CD4-positive, CD25-positive, alpha-beta regulatory T cell (primary cell): ENCODE results near the gene MTHFD1. TPM values are rescaled to one million over a fixed set of nuclear protein-coding genes. Genes with fewer than 3 reads are reported as not detected.
A peak's percentile ranks its signal among the peaks of the same experiment; 100 is the strongest.

ENCODE experiments used
- ATAC-seq, 2 donors: fragments of 150-1000 bp; cut with Tn5 transposase; one replicate each; pipeline ENCODE4 v1.10.0; 2021; ENCODE audit warnings: low read depth in 2 of 2, moderate number of reproducible peaks in 2 of 2, moderate library complexity in 1 of 2
- DNase-seq, 3 donors: peaks; one replicate each; pipeline versions ENCODE4 v3.0.0 to v3.0.0-alpha.2; 2012 to 2022; ENCODE audit warnings: mixed read lengths in 1 of 3
- H3K27ac ChIP-seq: one replicate; pipeline ENCODE4 v1.7.0; 2013; ENCODE audit warnings: mild to moderate bottlenecking, low read length; ENCODE audit not compliant: insufficient read depth, poor library complexity, severe bottlenecking
- H3K27me3 ChIP-seq: one replicate; pipeline ENCODE4 v1.7.0; 2013; ENCODE audit warnings: low read length; ENCODE audit not compliant: control insufficient read depth, insufficient read depth
- H3K36me3 ChIP-seq: one replicate; pipeline ENCODE4 v1.7.0; 2013; ENCODE audit warnings: mild to moderate bottlenecking, low read length, moderate library complexity; ENCODE audit not compliant: control insufficient read depth, insufficient read depth
- H3K4me1 ChIP-seq: 2 replicates; pipeline ENCODE4 v1.7.0; 2013; ENCODE audit warnings: mild to moderate bottlenecking, low read length; ENCODE audit not compliant: insufficient read depth, control insufficient read depth, poor library complexity, severe bottlenecking
- H3K4me3 ChIP-seq: one replicate; pipeline ENCODE4 v1.7.0; 2013; ENCODE audit warnings: low read depth, mild to moderate bottlenecking, low read length, moderate library complexity
- H3K9me3 ChIP-seq, 2 experiments: 1 replicate in 1 of 2; 2 replicates in 1 of 2; pipeline ENCODE4 v1.7.0; 2013; ENCODE audit warnings: low read length in 2 of 2, mild to moderate bottlenecking in 1 of 2, moderate library complexity in 1 of 2; ENCODE audit not compliant: control insufficient read depth in 2 of 2
- H3K27ac Mint-ChIP-seq, 3 donors: one replicate each; pipeline ENCODE4 v1.8.0; 2020 to 2022; ENCODE audit warnings: mild to moderate bottlenecking in 3 of 3, mixed read lengths in 3 of 3, moderate library complexity in 2 of 3
- H3K27me3 Mint-ChIP-seq: one replicate; pipeline ENCODE4 v1.8.0; 2022; ENCODE audit warnings: mild to moderate bottlenecking, mixed read lengths
- H3K36me3 Mint-ChIP-seq: one replicate; pipeline ENCODE4 v1.8.0; 2020; ENCODE audit warnings: mixed read lengths
- H3K4me1 Mint-ChIP-seq, 4 donors: one replicate each; pipeline ENCODE4 v1.8.0; 2020 to 2022; ENCODE audit warnings: mixed read lengths in 4 of 4, mild to moderate bottlenecking in 1 of 4
- H3K4me3 Mint-ChIP-seq, 4 donors: one replicate each; pipeline ENCODE4 v1.8.0; 2020 to 2022; ENCODE audit warnings: mild to moderate bottlenecking in 4 of 4, mixed read lengths in 4 of 4, moderate library complexity in 3 of 4
- H3K9me3 Mint-ChIP-seq, 7 donors: one replicate each; pipeline ENCODE4 v1.8.0; 2020 to 2022; ENCODE audit warnings: mixed read lengths in 7 of 7, mild to moderate bottlenecking in 3 of 7, moderate library complexity in 2 of 7
- polyA plus RNA-seq, 4 donors: library from polyadenylated mRNA; unstranded; fragments of 300-500 nt; fragmentation: Illumina TruSeq; gene quantifications; one replicate each; pipeline ENCODE4 v1.2.3, GENCODE V29; 2021
- total RNA-seq: library from RNA; stranded (reverse); gene quantifications from one replicate; pipeline ENCODE4 v1.2.3, GENCODE V29; 2022

Gene MTHFD1
- total and polyA plus RNA-seq, 5 donors from 2014 or later, result 38.7 to 60.4 (median 40.3) TPM

- no peak overlapping the region for H3K4me3 ChIP-seq
- H3K9me3 ChIP-seq, result no peaks in the 10 kb centered on the region
- H3K4me1 ChIP-seq, result peaks cover 19% of the 10 kb centered on the region
- H3K27me3 ChIP-seq, result no peaks in the 10 kb centered on the region
- H3K27ac Mint-ChIP-seq, result peak overlapping the region in 1 of 3 donors; percentile 62
- H3K36me3 ChIP-seq, result peaks cover 22% of the 10 kb centered on the region
- peaks cover 40% of the 10 kb centered on the region for H3K36me3 Mint-ChIP-seq
- H3K27me3 Mint-ChIP-seq, result no peaks in the 10 kb centered on the region
- ATAC-seq (no peak), DNase-seq (no peak)
- H3K9me3 Mint-ChIP-seq, result no peaks in the 10 kb centered on the region
- H3K4me3 Mint-ChIP-seq, result no peak overlapping the region
- H3K27ac ChIP-seq, result no peak overlapping the region
- H3K4me1 Mint-ChIP-seq, result peaks cover 16 to 40% (median 31%) of the 10 kb centered on the region in 4 donors
These were observed 54.3 kb downstream of the MTHFD1 start for GRCh38 chr14:64442300-64442988.

DNA sequence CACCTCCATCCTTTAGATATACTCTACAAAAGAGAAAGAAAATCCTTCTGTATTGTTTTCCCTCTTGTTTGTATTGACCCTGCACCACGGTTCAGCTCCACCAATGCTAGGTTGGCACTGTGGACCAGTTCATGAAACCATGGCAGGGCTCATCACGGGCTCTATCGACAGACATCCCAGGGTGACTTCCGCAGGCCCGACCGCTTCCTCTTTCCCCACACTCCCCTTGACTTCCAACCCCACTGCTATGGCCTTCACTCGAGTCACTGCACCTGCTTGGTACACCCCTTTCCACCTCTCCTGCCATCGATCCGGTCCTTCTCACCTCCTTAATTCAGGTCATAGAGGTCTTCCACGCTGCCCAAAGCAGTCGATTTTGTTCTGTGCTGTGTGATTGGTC lies 56.0 kb downstream of the MTHFD1 start:
- Histone ChIP-seq H3K27ac (no peak overlapping the region), H3K36me3 (peaks cover 21% of the 10 kb centered on the region)

DNA sequence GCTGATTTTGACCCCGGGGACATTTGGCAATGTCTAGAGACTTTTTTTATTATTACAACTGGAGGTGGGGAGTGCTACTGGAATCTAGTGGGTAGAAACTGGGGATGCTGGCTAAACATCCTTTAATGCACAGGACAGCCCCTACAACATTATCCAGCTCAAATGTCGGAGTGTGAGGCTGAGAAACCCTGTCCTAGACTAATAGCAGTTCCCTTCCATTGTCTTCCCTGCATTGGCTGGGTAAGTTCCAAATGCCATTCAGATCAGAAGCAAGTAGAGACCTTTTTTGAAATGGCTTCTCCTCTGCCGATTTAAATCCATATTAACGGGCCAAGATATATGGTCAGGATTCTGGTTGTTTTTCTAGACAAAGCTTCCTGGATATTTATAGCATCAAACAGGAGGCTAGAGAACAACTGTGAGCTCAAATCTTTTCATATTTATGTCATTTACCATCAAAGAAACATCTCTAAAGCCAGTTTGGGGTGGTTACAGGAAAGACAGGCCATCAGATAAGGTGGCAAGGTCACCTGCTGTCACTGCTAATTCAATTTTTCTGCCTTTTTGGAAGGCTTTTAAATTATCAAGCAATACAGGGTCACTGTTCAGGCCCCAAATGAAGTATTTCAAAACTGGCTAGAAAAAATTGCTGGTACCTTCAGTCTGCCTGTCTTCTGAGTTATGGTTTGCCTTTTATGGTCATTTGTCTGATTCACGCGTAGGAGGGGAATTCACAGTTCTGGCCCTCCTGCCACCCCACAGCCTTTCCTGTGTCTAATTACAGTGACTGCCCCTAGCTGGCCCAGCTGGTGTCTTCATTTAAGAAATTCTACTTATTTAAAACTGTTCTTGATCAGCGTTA lies 57.1 kb downstream of the MTHFD1 start:
- Mint-ChIP-seq H3K27ac (peak overlapping the region; percentile 84 to 92 (median 86)), H3K4me1 (peaks cover 14 to 43% (median 28%) of the 10 kb centered on the region in 4 donors), H3K9me3 (no peaks in the 10 kb centered on the region), H3K27me3 (no peaks in the 10 kb centered on the region), H3K4me3 (peak overlapping the region in 3 of 4 donors; percentile 45 to 47 (median 45)), H3K36me3 (peaks cover 30% of the 10 kb centered on the region)
- Histone ChIP-seq H3K27me3 (no peaks in the 10 kb centered on the region), H3K4me3 (peak overlapping the region; percentile 57), H3K9me3 (no peaks in the 10 kb centered on the region), H3K4me1 (peaks cover 19% of the 10 kb centered on the region), H3K27ac (peak overlapping the region; percentile 78), H3K36me3 (peaks cover 22% of the 10 kb centered on the region)
- DNase-seq (peak; percentile 16 to 57 (median 17)), ATAC-seq (peak; percentile 77 to 78)

More for the DNA sequence above, 56.0 kb downstream of the MTHFD1 start:
- no peaks in the 10 kb centered on the region for H3K9me3 Mint-ChIP-seq
- H3K4me1 Mint-ChIP-seq, result peaks cover 14 to 42% (median 28%) of the 10 kb centered on the region in 4 donors
- ATAC-seq, result no peak
- peaks cover 19% of the 10 kb centered on the region for H3K4me1 ChIP-seq
- no peak for DNase-seq
- no peak overlapping the region for H3K4me3 Mint-ChIP-seq
- no peak overlapping the region for H3K4me3 ChIP-seq
- H3K27me3 ChIP-seq, result no peaks in the 10 kb centered on the region
- no peaks in the 10 kb centered on the region for H3K9me3 ChIP-seq
- no peaks in the 10 kb centered on the region for H3K27me3 Mint-ChIP-seq
- peak overlapping the region in 2 of 3 donors; percentile 69 to 86 for H3K27ac Mint-ChIP-seq
- peaks cover 33% of the 10 kb centered on the region for H3K36me3 Mint-ChIP-seq

GRCh38 chr14:64447876-64448670 lies 59.9 kb downstream of the MTHFD1 start:
- ATAC-seq (no peak), DNase-seq (no peak)
- Mint-ChIP-seq H3K4me1 (peaks cover 17 to 47% (median 30%) of the 10 kb centered on the region in 4 donors), H3K9me3 (peaks cover 0 to 2% (median 0%) of the 10 kb centered on the region in 7 donors), H3K27me3 (no peaks in the 10 kb centered on the region), H3K27ac (peak overlapping the region in 2 of 3 donors; percentile 65 to 82), H3K36me3 (peaks cover 22% of the 10 kb centered on the region), H3K4me3 (no peak overlapping the region)
- H3K9me3 ChIP-seq, result no peaks in the 10 kb centered on the region
- H3K36me3 ChIP-seq, result peaks cover 21% of the 10 kb centered on the region
- no peak overlapping the region for H3K4me3 ChIP-seq
- no peaks in the 10 kb centered on the region for H3K27me3 ChIP-seq
- H3K27ac ChIP-seq, result no peak overlapping the region
- peaks cover 19% of the 10 kb centered on the region for H3K4me1 ChIP-seq

- ATAC-seq (no peak), DNase-seq (no peak)
- Histone ChIP-seq H3K4me1 (peaks cover 9% of the 10 kb centered on the region), H3K9me3 (no peaks in the 10 kb centered on the region), H3K27me3 (no peaks in the 10 kb centered on the region), H3K27ac (no peak overlapping the region), H3K4me3 (no peak overlapping the region), H3K36me3 (peaks cover 34% of the 10 kb centered on the region)
- Mint-ChIP-seq H3K27ac (peak overlapping the region in 1 of 3 donors; percentile 42), H3K27me3 (no peaks in the 10 kb centered on the region), H3K36me3 (peaks cover 23% of the 10 kb centered on the region), H3K9me3 (peaks cover 0 to 2% (median 0%) of the 10 kb centered on the region in 7 donors), H3K4me3 (no peak overlapping the region), H3K4me1 (peaks cover 10 to 28% (median 19%) of the 10 kb centered on the region in 4 donors)
These were observed 62.1 kb downstream of the MTHFD1 start for GRCh38 chr14:64450255-64450654.

DNA sequence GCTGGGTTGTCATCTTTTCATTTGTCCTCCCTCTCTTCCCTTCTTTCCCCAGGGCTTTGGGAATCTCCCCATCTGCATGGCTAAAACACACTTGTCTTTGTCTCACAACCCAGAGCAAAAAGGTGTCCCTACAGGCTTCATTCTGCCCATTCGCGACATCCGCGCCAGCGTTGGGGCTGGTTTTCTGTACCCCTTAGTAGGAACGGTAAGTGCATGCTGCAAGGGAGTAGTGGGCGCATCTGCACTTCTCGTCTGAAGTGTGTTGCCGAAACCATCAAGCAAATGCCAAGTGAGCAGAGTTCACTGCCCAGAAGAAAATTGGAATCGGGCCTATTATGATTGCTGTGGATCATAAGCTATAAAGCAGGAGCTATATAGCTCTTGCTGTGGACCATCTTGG lies 66.5 kb downstream of the MTHFD1 start:
- Mint-ChIP-seq H3K9me3 (peaks cover 0 to 2% (median 0%) of the 10 kb centered on the region in 7 donors), H3K4me3 (no peak overlapping the region), H3K27me3 (no peaks in the 10 kb centered on the region), H3K4me1 (peaks cover 4 to 10% (median 9%) of the 10 kb centered on the region in 4 donors), H3K27ac (peak overlapping the region in 2 of 3 donors; percentile 14 to 41), H3K36me3 (peaks cover 28% of the 10 kb centered on the region)
- ATAC-seq, result no peak
- no peak for DNase-seq
- Histone ChIP-seq H3K9me3 (no peaks in the 10 kb centered on the region), H3K4me3 (no peak overlapping the region), H3K4me1 (no peaks in the 10 kb centered on the region), H3K27ac (no peak overlapping the region), H3K36me3 (peaks cover 29% of the 10 kb centered on the region), H3K27me3 (no peaks in the 10 kb centered on the region)

DNA sequence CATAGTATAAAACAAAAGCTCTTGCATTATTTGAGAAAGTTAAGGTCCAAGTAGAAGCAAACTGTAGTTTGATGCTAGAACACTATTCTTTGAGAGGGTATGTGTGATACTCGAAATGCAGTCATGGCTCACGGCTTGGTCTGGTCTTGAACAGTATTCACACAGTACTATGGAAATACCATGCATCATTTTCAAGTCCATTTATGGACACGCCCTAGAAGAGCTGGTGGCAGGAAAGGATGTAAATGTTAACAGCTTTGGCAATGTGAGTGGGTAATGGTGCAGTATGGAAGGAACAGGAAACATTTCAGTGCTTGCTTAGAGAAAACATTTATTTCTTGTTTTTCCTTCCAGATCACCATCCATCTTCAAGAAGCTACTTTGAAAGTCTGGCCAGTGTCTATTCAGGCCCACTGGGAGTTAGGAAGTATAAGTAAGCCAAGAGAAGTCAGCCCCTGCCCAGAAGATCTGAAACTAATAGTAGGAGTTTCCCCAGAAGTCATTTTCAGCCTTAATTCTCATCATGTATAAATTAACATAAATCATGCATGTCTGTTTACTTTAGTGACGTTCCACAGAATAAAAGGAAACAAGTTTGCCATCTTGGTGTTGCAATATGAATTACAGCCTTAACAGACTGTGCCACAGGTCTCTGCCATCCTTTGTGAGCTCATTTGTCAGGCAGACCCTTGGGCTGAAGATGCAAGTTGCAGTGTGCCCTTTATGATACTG lies 71.4 kb downstream of the MTHFD1 start:
- no peaks in the 10 kb centered on the region for H3K9me3 Mint-ChIP-seq
- H3K4me1 ChIP-seq, result peaks cover 6% of the 10 kb centered on the region
- no peak overlapping the region for H3K4me3 ChIP-seq
- peaks cover 6 to 22% (median 10%) of the 10 kb centered on the region in 4 donors for H3K4me1 Mint-ChIP-seq
- peak overlapping the region in 2 of 3 donors; percentile 13 to 65 for H3K27ac Mint-ChIP-seq
- no peak overlapping the region for H3K27ac ChIP-seq
- no peak for ATAC-seq
- peak overlapping the region in 1 of 4 donors; percentile 17 for H3K4me3 Mint-ChIP-seq
- no peaks in the 10 kb centered on the region for H3K27me3 Mint-ChIP-seq
- peaks cover 19% of the 10 kb centered on the region for H3K36me3 Mint-ChIP-seq
- H3K36me3 ChIP-seq, result peaks cover 14% of the 10 kb centered on the region
- no peak for DNase-seq
- no peaks in the 10 kb centered on the region for H3K27me3 ChIP-seq
- no peaks in the 10 kb centered on the region for H3K9me3 ChIP-seq
